BLaER1 (cell line): ENCODE data around the gene SAMD14.

Source experiments
- H3K27ac ChIP-seq: shearing (Covaris generic); formaldehyde crosslinking; 2 replicates; pipeline ENCODE4 v1.8.1; 2022
- H3K27me3 ChIP-seq: shearing (Covaris generic); formaldehyde crosslinking; 2 replicates; pipeline ENCODE4 v1.8.1; 2022
- H3K36me3 ChIP-seq: shearing (Covaris generic); formaldehyde crosslinking; 2 replicates; pipeline ENCODE4 v1.8.1; 2022
- H3K4me1 ChIP-seq: shearing (Covaris generic); formaldehyde crosslinking; 2 replicates; pipeline ENCODE4 v1.8.1; 2022
- H3K4me2 ChIP-seq: shearing (Covaris generic); formaldehyde crosslinking; 2 replicates; pipeline ENCODE4 v1.8.1; 2022
- H3K4me3 ChIP-seq: shearing (Covaris generic); formaldehyde crosslinking; 2 replicates; pipeline ENCODE4 v1.8.1; 2022
- H3K9ac ChIP-seq: shearing (Covaris generic); formaldehyde crosslinking; 2 replicates; pipeline ENCODE4 v1.8.1; 2022
- H3K9me3 ChIP-seq: shearing (Covaris generic); formaldehyde crosslinking; 2 replicates; pipeline ENCODE4 v1.8.1; 2022
- H4K20me1 ChIP-seq: shearing (Covaris generic); formaldehyde crosslinking; 2 replicates; pipeline ENCODE4 v1.8.1; 2022
- Cebpa-rat ChIP-seq: shearing (Covaris generic); IDR thresholded peaks from 2 replicates; pipeline ENCODE4 v1.8.1; 2022

The SAMD14 gene

DNA sequence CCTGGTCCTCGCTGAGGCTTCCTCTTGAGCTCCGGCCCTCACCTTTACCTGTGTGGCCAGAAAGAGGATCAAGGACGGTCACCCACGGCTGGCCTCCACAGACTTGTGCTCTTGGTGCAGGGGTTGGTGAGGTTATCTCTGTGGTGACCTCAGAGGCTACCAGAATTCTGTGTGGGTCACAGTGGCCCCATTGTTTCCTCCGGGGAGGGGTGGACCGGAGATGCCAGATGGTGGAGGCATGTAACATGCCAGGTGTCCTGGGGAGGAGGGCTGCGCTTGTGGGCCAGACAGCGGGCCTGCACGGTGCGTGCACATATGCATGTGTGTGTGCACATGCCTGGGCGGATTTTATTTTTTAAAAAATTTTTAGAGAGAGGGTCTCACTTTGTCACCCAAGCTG, 42.2 kb upstream of the SAMD14 start:
- Histone ChIP-seq H3K9ac (no peak overlapping the region), H3K4me3 (no peak overlapping the region), H3K27ac (no peak overlapping the region), H3K4me1 (peaks cover 44% of the 10 kb centered on the region), H3K9me3 (no peaks in the 10 kb centered on the region), H3K4me2 (peak overlapping the region; percentile 30), H3K36me3 (no peaks in the 10 kb centered on the region), H4K20me1 (no peaks in the 10 kb centered on the region), H3K27me3 (no peaks in the 10 kb centered on the region)
- TF ChIP-seq Cebpa-rat, result no peak

DNA sequence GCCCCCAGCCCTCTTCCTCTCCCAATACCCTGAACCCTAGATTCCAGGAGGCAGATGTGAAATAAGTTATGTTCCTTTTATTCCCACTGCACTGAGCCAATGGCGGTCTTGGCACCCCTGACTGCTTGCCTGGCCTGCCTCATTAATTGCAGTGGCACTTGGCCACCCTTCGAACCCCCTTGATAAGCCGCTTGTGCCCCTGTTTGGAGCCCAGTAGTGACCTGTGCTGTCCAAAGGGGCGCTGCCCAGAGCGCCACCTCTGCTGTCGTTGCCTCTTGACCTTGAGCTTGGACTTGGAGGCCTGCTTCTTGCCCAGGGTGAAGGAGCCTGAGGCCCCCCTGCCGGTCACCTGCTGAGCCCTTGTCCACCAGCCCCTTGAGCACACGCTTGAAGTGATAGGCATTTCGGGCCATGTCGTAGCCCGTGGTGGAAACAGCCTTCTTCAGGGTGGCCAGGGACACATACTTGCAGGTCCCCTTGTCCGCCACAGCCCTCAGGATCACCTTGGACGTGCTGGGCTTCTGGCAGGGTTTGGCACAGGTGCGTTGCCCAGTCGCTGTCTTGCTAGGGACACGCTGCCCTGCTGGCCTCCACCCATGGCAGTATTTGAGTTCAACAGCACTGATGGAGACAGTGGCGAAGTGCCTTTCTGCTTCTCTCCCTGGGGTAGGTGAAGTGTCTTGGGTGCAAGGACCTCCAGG, 41.6 kb upstream of the SAMD14 start:
- H3K9me3 ChIP-seq, result no peaks in the 10 kb centered on the region
- no peak overlapping the region for H3K4me2 ChIP-seq
- no peak for TF ChIP-seq Cebpa-rat
- no peak overlapping the region for H3K27ac ChIP-seq
- no peaks in the 10 kb centered on the region for H3K36me3 ChIP-seq
- H3K27me3 ChIP-seq, result no peaks in the 10 kb centered on the region
- peaks cover 41% of the 10 kb centered on the region for H3K4me1 ChIP-seq
- no peak overlapping the region for H3K4me3 ChIP-seq
- H3K9ac ChIP-seq, result no peak overlapping the region
- no peaks in the 10 kb centered on the region for H4K20me1 ChIP-seq

DNA sequence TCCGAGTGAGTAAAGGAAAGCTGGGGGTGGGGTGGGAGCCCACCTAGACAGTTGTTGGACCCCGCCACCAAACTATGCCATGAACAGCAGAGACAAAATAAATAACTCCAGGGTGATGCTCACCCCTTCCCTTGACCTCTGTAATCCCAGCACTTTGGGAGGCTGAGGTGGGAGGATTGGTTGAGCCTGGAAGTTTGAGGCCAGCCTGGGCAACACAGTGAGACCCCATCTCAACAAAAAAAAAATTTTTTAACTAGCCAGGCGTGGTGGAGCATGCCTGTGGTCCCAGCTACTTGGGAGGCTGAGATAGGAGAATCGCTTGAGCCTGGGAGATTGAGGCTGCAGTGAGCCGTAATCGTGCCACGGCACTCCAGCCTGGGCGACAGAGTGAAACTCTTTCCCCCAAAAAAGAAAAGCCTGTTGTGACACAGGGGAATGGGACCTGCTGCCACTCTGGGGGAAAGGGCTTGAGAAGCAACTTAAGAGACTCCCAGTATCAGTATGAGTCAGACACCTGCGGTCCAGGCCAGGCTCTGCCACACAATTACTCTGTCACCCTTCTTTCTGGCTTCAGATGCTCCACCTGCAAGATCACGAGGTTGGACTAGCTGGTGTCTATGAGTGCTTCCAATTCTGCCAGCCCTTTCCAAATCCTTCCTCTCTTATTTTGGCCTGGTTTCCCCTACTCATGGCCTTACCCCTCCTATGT, 40.9 kb upstream of the SAMD14 start:
- H3K27ac ChIP-seq, result no peak overlapping the region
- no peaks in the 10 kb centered on the region for H3K27me3 ChIP-seq
- H3K4me1 ChIP-seq, result peaks cover 44% of the 10 kb centered on the region
- no peaks in the 10 kb centered on the region for H3K9me3 ChIP-seq
- H3K36me3 ChIP-seq, result no peaks in the 10 kb centered on the region
- no peak for TF ChIP-seq Cebpa-rat
- H3K4me3 ChIP-seq, result no peak overlapping the region
- no peak overlapping the region for H3K9ac ChIP-seq
- no peak overlapping the region for H3K4me2 ChIP-seq
- no peaks in the 10 kb centered on the region for H4K20me1 ChIP-seq

DNA sequence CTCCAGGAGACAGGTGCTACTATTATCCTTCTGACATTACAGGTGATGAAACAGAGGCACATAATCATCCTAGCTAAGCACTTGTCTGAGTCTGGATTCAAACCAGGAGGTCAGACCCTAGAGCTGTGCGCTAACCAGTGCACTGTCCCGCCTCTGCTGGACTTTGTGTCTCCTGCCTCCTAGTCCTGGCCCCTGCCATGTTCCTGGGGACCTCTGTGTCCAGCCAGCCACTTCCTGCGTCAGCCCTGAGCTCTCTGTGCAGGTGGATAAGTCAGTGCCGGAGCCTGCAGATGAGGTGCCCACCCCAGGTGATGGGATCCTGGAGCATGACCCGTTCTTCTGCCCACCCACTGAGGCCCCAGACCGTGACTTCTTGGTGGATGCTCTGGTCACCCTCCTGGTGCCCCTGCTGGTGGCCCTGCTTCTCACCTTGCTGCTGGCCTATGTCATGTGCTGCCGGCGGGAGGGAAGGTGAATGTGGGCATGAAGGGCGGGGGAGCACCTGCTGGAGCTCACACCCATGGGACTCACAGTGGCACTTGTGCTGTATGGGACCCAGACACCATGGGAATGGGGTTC, 40.0 kb upstream of the SAMD14 start:
- H3K9ac ChIP-seq, result no peak overlapping the region

DNA sequence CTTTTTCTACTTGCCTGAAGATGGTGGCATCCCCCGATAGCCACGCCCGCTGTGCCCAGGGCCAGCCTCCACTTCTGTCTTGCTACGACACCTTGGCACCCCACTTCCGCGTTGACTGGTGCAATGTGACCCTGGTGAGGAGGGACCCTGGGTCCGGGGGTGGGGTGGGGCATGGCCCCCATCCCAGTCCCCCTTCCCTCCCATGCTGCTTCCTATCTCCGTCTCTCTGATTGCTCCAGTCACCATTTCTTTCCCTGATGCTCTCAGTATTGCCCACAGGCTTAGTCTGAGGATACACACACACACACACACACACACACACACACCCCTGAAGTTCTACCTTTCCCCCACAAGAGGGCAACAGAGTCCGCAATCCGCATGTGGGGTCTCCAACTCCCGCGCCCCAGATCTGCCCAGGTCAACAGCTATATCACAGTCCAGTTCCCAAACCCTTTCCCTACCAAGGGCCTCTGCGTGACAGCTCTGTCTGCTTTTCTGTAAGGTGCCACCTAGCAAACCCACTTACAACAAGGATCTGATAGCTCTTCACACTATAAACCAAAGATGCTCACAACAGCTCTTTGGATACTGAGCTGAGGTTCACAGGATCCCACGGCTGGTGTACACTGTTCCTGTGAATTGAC, 39.3 kb upstream of the SAMD14 start:
- Histone ChIP-seq H3K4me2 (peak overlapping the region; percentile 55), H3K4me1 (peaks cover 47% of the 10 kb centered on the region), H4K20me1 (no peaks in the 10 kb centered on the region), H3K9ac (no peak overlapping the region), H3K9me3 (no peaks in the 10 kb centered on the region), H3K27ac (peak overlapping the region; percentile 22; the same call in 1 of the 2 replicates), H3K36me3 (no peaks in the 10 kb centered on the region), H3K27me3 (no peaks in the 10 kb centered on the region), H3K4me3 (no peak overlapping the region)
- no peak for TF ChIP-seq Cebpa-rat

More for the DNA sequence above, 40.0 kb upstream of the SAMD14 start:
- Histone ChIP-seq H4K20me1 (no peaks in the 10 kb centered on the region), H3K27ac (no peak overlapping the region), H3K4me3 (no peak overlapping the region), H3K27me3 (no peaks in the 10 kb centered on the region), H3K36me3 (no peaks in the 10 kb centered on the region), H3K4me2 (no peak overlapping the region), H3K4me1 (peaks cover 44% of the 10 kb centered on the region), H3K9me3 (no peaks in the 10 kb centered on the region)
- TF ChIP-seq Cebpa-rat, result no peak

DNA sequence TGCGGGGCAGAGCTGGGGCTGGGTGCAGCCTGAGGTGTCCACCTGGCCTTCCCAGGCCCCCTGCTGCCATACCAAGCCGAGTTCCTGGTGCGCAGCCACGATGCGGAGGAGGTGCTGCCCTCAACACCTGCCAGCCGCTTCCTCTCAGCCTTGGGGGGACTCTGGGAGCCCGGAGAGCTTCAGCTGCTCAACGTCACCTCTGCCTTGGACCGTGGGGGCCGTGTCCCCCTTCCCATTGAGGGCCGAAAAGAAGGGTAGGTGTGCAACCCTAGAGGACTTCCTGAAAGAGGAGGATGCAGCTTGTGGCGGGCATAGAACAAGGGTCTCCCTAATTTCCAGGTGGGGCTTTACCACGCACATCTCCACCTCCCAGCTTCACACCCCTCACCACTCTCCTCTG, 38.4 kb upstream of the SAMD14 start:
- Histone ChIP-seq H3K4me3 (no peak overlapping the region), H3K36me3 (no peaks in the 10 kb centered on the region), H3K9ac (no peak overlapping the region), H3K27ac (no peak overlapping the region), H3K9me3 (no peaks in the 10 kb centered on the region), H3K4me1 (peaks cover 47% of the 10 kb centered on the region), H3K4me2 (peak overlapping the region; percentile 55; the same call in 1 of the 2 replicates), H3K27me3 (no peaks in the 10 kb centered on the region), H4K20me1 (no peaks in the 10 kb centered on the region)
- no peak for TF ChIP-seq Cebpa-rat

DNA sequence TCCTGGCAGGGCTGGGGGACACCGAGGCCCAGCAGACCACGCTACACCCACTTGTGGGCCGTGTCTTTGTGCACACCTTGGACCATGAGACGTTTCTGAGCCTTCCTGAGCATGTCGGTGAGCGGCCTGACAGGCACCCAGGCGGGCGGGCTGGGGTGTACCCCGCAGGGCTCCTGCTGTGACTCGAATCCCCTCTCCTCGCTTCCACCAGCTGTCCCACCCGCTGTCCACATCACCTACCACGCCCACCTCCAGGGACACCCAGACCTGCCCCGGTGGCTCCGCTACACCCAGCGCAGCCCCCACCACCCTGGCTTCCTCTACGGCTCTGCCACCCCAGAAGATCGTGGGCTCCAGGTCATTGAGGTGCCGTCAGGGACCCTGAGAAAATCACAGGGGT, 37.4 kb upstream of the SAMD14 start:
- Histone ChIP-seq H3K4me2 (no peak overlapping the region), H3K36me3 (no peaks in the 10 kb centered on the region), H3K4me1 (peaks cover 40% of the 10 kb centered on the region), H3K27ac (0 out of 2 replicates have a peak overlapping the region, but pooled peaks have one; percentile 9), H3K9ac (peak overlapping the region; percentile 15; the same call in 1 of the 2 replicates), H3K27me3 (no peaks in the 10 kb centered on the region), H4K20me1 (no peaks in the 10 kb centered on the region), H3K4me3 (no peak overlapping the region), H3K9me3 (no peaks in the 10 kb centered on the region)
- no peak for TF ChIP-seq Cebpa-rat

DNA sequence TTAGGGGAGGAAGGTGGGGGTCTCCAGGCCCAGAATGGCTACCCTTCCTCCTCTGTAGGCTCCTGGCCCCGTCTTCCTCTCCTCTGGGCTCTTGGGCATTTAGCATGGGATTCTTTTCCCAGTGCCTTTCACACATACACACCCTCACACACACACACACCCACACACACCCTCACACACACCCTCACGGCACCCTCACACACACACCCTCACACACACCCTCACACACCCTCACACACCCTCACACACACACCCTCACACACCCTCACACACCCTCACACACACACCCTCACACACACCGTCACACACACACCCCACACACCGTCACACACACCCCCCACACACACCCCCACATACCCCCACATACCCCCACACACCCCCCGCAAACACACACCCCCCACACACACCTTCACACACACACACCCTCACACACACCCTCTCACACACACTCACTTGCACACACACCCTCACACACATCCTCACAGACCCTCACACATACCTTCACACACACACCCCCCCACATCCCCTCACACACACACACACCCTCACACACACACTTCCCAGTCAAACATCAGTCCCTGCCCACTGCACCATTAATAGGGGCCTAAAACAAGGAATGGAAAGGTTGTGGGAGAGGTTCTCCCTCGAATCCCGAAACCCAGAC, 36.7 kb upstream of the SAMD14 start:
- H3K27ac ChIP-seq, result 0 out of 2 replicates have a peak overlapping the region, but pooled peaks have one; percentile 22
- TF ChIP-seq Cebpa-rat, result no peak
- H3K27me3 ChIP-seq, result no peaks in the 10 kb centered on the region
- H3K9ac ChIP-seq, result peak overlapping the region; percentile 15
- no peaks in the 10 kb centered on the region for H3K36me3 ChIP-seq
- no peaks in the 10 kb centered on the region for H4K20me1 ChIP-seq
- no peaks in the 10 kb centered on the region for H3K9me3 ChIP-seq
- no peak overlapping the region for H3K4me3 ChIP-seq
- H3K4me1 ChIP-seq, result peaks cover 42% of the 10 kb centered on the region
- H3K4me2 ChIP-seq, result no peak overlapping the region

DNA sequence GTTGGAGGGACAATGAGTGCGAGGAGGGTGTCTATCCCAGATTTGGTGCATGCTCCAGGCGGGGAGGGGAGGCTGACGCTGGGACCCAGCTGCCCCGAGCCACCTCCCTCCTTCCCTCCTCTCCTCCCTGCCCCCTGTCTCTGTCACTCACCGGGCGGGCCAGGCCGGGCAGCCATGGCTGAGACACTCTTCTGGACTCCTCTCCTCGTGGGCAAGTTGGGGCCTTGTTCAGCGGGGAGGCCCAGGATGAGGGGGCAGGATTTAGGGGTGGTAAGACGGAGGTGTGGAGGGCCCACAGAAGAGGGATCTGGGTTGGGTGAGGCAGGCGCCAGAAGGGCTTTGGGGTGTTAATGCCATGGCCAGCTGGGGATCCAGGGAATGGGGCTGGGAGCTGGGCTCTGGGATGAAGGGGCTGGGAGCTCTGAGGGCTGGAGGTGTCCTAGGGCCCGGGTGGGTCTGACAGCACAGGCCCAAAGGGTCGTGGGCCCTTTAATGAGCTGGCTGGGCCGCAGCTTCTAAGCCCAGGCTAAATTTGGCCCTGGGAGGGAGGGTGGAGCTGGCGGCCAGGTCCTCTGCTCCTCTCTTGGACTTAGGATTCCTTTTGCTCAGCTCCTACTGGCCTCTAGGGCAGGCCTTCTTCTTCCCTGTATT, 36.0 kb upstream of the SAMD14 start, which contains the start of gene SGCA:
Gene SGCA, plus strand, starts transcription at position 139 of the 651 bp plus-strand sequence. Its CDS starts 36 bp downstream, at position 175.
- Histone ChIP-seq H3K4me1 (peaks cover 47% of the 10 kb centered on the region), H3K4me2 (no peak within 1 kb of the TSS), H3K27me3 (no peaks in the 10 kb centered on the region), H3K27ac (0 out of 2 replicates have a peak within 1 kb of the TSS, but pooled peaks have one; percentile 22), H3K9me3 (no peaks in the 10 kb centered on the region), H3K9ac (no peak within 1 kb of the TSS; the same call in 1 of the 2 replicates), H3K4me3 (no peak within 1 kb of the TSS), H3K36me3 (no peaks in the 10 kb centered on the region), H4K20me1 (no peaks in the 10 kb centered on the region)
- no peak for TF ChIP-seq Cebpa-rat
